IPS-18c (cell line): ENCODE results near the gene KRT33B.
"Not testable (repeated sequence)": the region's sequence is repeated elsewhere in the genome, so short reads cannot be mapped to it uniquely, and the experiment has no call there.

Source experiments
- H3K4me3 ChIP-seq: 2 replicates; pipeline ENCODE4 v1.7.0; 2013; ENCODE audit warnings: low read depth, mild to moderate bottlenecking, low read length, moderate library complexity; ENCODE audit not compliant: insufficient read depth
- H3K9me3 ChIP-seq: one replicate; pipeline ENCODE4 v1.6.1; 2013; ENCODE audit warnings: mild to moderate bottlenecking, low read length, moderate library complexity; ENCODE audit not compliant: control insufficient read depth, insufficient read depth

KRT33B gene

DNA sequence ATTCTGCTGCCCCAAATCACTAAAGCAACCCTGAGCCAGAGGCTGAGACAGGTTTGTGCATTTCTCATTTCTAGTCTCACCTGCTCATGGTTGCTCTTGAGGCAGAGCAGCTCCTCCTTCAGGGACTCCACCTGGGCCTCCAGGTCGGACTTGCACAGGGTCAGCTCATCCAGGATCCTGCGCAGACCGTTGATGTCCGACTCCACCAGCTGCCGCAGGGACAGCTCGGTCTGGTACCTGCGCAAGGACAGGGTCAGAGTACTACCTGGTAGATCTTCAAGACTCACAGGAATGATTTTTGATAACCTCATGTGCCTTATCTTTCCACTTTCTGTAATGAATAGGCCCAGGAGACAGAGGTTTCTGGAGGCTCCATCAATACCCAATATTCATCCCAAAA lies 26.7 kb upstream of the KRT33B start:
- H3K4me3 ChIP-seq = no peak overlapping the region
- no peaks in the 10 kb centered on the region for H3K9me3 ChIP-seq

DNA sequence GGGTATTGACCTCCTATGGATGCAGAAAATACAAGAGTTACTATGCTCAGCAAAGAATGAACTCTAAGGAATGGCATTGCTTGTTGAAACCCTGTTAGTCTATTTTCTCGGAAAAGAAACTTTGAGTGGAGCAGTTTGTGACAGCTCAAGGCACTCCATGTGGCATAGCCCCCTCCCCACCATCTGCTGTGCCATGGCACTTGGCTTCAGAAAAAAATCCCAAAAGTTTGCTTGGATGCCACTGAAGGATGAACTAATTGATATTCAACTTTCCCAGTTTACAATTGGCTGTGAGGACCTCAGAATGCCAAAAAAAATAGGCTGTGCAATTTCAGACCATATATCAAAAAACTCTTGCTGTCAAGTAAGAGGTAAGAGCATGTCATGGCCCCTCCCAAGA lies 26.0 kb upstream of the KRT33B start:
- no peaks in the 10 kb centered on the region for H3K9me3 ChIP-seq
- no peak overlapping the region for H3K4me3 ChIP-seq

DNA sequence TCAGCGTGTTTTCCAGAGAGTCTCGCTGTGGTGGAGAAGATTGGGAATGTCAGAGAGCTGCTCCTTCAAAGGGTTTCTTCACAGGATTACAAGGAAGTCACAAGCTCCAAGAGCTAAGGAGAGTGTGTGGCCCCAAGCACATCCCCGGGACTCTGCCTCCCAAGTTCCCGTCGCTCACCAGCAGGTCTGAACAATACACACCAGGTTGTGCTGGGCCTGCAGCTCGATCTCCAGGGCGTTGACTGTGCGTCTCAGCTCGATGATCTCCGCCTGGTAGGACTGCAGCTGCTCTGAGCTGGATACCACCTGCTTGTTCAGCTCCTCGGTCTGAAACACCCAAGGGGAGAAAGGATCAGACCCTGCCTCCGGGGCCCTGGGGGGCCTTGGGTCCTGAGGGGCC lies 25.4 kb upstream of the KRT33B start:
- H3K9me3 ChIP-seq, H3K4me3 ChIP-seq: not testable (repeated sequence)

DNA sequence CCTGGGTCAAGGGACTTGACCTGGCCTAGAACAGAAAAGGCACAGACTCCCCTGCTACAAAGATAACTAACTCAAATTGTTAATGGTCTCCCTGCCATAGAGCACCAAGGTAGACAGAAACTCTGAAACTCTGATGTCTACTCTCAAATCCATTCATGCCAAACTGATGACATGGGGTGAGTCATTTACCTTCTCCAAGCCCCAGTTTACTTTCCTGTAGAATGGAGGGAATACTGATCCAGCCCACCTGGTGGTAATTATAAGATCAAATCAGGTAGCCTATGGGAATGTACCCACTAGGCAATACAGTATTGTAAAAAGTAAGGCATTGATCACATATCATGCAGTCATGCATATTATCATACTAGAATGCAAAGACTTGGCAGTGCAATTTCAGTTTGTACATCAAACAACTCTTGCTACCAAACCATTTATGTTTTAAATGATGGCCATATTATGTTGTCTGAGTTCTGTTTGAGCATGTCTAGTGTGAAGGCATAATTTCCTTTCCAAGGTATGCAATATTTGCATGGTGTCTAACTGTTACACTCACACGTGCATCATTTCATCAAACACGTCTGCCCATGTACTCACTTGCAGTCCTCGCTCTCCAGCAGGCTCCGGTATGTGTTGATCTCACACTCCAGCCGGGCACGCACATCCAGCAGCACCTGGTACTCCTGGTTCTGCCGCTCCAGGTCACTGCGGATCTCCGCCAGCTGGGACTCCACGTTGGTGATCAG lies 24.8 kb upstream of the KRT33B start:
- no peaks in the 10 kb centered on the region for H3K9me3 ChIP-seq
- H3K4me3 ChIP-seq = no peak overlapping the region

DNA sequence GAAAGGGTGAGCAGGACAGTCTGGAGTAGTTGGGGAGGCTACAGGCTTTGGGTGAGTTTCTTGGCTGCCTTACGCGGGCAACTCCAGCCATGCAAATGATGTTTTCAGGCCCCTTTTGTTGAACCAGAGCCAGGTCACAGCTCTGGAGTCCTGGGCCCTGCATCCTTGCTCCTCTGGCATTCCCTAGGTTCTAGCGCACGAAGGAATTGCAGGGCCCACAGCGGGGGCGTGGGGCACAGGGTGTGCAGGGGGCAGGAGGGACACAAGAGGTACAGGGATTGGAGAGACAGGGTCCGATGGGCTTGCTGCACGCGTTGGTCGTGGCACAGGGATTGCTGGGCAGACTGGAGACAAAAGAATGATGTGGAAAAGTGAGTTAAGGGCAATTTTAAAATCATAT lies 24.2 kb upstream of the KRT33B start:
- Histone ChIP-seq H3K4me3 (no peak overlapping the region), H3K9me3 (no peaks in the 10 kb centered on the region)

DNA sequence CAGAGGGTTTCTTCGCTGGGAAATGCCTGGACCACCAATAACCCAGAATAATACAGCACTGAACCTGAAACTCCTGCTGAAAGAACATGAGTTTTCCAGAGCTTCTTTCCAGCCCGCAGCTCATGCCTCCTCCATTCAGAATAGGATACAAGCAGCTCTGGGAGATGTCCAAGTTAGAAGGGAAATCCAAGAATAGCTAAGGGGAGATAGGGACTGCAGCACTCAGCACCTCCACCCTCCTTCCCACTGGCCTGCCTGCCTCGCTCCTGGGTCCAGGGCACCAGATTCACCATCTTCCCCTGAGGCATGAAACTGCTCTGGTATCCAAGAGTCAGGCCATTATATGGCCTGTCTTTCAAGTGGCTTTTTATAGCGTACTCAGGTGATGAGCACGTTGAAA lies 23.7 kb upstream of the KRT33B start:
- Histone ChIP-seq H3K4me3 (no peak overlapping the region), H3K9me3 (no peaks in the 10 kb centered on the region)

DNA sequence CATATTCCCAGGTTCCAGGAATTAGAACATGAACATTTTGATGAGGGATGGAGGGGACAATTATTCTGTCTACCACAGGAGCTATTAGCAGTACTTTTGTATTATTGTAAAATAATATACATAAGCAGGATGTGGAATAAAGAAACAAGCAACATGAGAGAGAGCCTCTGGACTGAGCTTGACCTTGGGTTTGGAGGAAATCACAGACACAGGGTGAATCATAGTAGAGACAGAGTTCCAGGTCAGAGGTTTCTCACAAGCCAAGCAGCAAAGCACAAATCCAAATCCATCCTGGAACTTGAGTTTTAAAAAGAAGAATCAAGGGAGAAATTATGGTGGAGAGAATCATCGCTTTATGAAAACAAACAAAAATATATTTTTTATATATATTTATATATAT lies 22.7 kb upstream of the KRT33B start:
- H3K4me3 ChIP-seq = no peak overlapping the region
- no peaks in the 10 kb centered on the region for H3K9me3 ChIP-seq

DNA sequence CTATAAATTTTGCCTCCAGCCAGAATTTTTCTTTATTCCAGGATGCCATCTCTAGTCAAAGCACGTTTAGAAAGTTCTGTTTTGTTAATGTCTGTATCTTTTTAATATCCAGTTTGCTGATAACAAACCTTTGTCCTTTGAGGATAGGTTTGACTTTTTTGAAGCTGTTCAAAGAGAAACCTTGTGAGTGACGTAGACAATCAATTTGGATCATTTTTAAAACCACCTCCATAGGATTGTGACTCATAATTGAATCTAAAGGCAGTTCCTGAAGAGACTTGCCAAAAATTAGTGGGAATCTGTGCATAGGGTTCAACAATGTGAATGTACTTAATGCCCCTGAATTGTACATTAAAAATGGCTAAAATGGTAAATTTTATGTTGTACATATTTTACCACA lies 21.9 kb upstream of the KRT33B start:
- Histone ChIP-seq H3K9me3 (no peaks in the 10 kb centered on the region), H3K4me3 (no peak overlapping the region)

DNA sequence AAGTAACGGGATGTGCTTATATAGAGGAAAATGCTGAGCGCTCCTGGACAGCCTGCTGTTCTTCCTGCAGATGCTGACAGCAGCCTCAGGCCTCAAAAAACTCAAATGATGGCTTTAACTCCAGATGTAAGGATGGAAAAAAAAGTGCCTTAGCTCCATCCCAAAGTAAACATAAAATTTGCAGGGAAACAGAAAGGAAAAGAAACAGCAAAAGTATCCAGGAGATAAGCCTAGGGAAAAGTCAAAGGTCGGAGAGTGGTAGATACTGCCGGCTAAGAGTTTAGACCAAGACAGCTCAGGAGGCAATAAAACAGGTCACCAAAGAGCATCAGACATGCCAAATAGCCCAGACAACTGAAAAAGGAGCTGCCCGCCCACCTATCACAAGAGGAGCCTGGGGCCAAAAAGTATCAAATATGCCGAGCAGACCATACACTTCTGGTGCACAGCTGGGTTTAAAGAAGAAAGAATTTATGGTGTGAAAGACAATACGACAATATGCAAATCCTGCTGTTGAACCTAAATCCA lies 20.9 kb upstream of the KRT33B start:
- H3K9me3 ChIP-seq = no peaks in the 10 kb centered on the region
- H3K4me3 ChIP-seq = no peak overlapping the region

DNA sequence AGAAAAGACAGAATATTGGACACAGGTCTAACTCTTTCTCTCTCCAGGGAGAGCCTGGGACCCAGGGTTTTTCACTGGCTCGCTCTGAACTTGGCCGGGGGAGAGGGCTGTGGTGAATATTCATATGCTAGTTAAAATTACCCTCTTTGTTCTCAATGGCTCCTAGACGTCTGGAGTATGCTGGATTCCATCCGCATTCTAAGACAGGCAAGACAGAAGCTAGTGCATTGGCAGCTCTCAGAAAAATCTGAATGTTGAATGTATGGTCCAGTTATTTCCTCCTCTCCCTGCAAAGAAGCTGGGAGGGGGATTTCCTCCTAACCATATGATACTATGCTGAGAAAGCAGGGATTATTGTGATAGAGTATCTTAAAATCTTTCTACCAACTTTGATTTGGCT lies 18.1 kb upstream of the KRT33B start:
- Histone ChIP-seq H3K9me3 (no peaks in the 10 kb centered on the region), H3K4me3 (no peak overlapping the region)

DNA sequence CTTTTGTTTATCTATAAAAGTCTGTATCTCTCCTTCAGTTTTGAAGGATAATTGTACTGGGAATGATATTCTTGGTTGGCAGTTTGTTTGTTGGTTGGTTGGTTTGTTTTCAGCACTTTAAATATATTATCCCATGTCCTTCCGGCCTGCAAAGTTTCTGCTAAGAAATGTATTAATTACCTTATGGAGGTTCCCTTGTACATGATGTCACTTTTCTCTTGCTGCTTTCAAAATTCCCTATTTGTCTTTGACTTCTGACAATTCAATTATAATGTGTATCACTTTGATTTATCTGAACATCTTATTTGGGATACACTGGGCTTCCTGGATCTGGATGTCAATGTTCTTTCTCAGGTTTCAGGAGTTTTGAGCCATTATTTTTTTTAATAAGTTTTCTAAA lies 16.6 kb upstream of the KRT33B start:
- Histone ChIP-seq H3K4me3 (no peak overlapping the region), H3K9me3 (no peaks in the 10 kb centered on the region)

DNA sequence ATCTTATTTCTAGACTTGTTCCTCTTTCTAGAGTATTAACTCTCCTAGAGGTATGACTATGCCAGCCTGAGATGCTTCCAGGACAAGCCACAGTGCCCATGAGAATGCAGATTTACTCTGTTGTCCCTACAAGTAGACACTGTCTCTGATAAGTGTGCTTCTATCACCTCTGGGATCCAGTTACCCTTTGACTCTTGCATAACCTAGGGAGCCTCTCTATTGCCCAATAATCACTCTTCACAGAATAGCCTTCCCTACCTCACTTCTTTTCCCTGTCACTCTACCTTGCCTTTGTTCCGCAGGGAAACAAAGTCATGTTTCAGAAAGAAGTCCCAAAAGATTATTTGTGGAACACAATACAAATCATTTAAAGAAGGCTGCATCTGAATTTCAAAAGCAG lies 14.1 kb upstream of the KRT33B start:
- peaks cover 2% of the 10 kb centered on the region for H3K9me3 ChIP-seq

DNA sequence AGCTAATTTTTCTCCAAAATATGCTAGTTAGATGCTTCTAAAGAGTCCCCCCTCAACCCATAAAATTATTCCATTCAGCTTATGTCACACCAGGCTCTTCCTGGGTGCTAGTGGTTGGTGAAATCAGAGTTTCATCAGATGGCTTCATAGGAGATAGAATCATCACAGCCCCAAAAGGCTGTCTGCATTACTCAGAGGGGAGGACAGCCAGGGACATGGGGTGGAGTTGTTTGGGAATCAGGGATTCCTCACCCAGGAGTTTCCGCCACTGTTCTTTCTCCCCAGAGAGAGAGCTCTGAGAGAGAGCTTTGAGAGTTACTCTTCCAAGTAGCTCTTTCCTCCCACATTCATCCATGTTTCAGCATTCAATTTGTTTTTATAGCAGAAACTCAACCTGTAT lies 12.8 kb upstream of the KRT33B start:
- peaks cover 2% of the 10 kb centered on the region for H3K9me3 ChIP-seq
- H3K4me3 ChIP-seq = no peak overlapping the region

More for the DNA sequence above, 14.1 kb upstream of the KRT33B start:
- no peak overlapping the region for H3K4me3 ChIP-seq

DNA sequence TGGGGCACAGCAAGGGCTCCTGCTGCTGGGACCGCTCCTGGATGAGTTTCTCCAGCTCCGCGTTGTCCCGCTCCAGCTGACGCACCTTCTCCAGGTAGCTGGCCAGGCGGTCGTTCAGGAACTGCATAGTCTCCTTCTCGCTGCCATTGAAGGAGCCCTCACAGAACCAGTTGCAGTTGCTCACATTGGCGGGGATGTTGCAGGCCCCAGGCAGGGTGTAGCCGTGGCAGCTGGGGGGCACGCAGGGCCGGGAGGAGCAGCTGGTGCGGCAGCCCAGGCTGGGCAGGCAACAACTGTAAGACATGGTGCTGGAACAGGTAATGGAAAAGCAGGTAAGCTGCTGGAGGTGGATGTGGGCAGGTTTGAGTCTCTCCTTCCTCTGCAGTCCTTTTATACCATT lies 12.3 kb upstream of the KRT33B start, which contains the start of gene KRT34:
Gene KRT34, minus strand, starts transcription at position 364 of the 400 bp plus-strand sequence. Its CDS starts 60 bp downstream, at position 304.
- not testable (repeated sequence) for H3K9me3 ChIP-seq, H3K4me3 ChIP-seq

DNA sequence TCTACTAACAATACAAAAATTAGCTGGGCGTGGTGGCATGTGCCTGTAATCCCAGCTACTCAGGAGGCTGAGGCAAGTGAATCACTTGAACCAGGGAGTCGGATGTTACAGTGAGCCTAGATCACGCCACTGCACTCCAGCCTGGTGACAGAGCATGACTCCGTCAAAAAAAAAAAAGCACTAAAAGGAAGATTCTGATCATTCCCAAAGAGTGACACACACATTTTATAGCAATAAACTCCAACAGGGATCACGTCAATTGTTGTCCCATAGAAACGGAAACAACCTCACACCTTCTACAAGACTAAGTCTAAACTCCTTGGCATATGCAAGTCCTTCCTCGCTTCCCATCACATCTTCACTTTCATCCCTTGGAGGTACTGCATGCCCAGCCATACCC lies 10.5 kb upstream of the KRT33B start:
- not testable (repeated sequence) for H3K9me3 ChIP-seq, H3K4me3 ChIP-seq

DNA sequence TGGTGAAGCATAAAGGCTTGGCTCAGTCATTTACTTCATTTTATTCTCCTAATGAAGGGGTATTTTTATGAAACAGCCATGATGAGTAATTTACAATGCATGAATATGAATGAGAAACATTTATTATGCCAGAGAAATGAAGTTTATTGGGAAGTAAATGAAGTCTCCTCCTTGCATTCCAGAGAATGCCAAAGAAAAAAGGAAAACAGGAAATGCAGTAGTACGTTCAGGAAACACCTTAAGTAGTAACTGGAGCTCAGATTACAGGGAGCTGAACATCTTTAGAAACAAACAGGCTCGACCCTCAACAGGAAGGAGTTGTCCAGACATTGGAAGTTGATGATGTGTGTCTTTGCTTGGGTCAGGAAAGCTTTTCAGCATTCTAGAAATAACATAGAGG lies 7.9 kb upstream of the KRT33B start:
- no peak overlapping the region for H3K4me3 ChIP-seq
- peaks cover 2% of the 10 kb centered on the region for H3K9me3 ChIP-seq

DNA sequence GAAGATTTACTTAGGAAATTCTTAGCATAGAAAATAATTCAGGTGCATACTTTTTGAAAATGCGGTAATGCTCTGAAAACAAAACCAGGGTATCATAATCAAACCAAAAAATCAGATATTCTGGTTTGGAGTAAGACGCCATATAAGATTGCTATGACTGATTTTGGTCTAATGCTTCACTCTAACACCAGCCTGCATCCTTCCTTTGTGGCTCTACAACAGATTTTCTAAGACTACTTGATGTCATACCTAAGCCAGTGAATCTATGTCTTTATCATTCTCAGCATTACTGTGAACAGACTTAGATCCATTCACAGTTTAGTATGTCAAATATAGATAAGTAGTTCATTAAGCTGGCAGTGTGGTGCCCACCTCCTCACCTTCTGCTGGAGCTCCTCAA lies 590 bp downstream of the KRT33B start:
- no peaks in the 10 kb centered on the region for H3K9me3 ChIP-seq
- no peak overlapping the region for H3K4me3 ChIP-seq

DNA sequence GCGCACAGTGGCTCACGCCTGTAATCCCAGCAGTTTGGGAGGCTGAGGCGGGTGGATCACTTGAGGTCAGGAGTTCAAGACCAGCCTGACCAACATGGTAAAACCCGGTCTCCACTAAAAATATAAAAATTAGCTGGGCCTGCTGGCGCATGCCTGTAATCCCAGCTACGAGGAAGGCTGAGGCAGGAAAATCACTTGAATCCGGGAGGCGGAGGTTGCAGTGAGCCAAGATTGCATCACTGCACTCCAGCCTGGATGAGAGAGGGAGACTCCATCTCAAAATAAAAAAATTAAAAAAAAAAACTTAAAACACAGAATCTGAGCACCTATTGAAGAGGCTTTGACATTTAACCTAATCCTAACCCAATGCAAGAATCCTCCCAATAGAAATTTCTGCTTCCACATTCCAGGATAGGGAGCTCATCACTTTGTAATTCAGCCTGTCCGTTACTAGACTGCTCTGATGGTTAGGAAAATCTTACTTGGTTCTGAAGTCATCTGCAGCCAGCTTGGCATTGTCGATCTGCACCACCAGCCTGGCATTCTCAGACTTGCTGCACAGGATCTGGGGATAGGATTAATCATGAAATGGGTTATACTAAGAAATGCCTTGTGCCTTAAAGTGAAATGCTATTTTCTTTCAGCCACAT lies 2.1 kb downstream of the KRT33B start:
- no peak overlapping the region for H3K4me3 ChIP-seq
- H3K9me3 ChIP-seq = no peaks in the 10 kb centered on the region
